Stimulated activated CD8-positive, alpha-beta memory T cell treated with anti-CD3 and anti-CD28 coated beads, Interleukin-15, amount 100 ng/mL, for 48 hours (primary cell): ENCODE measurements around the gene CCDC63.
"Not testable (repeated sequence)": the region's sequence is repeated elsewhere in the genome, so short reads cannot be mapped to it uniquely, and the experiment has no call there.

Experiments used
- DNase-seq, 2 donors: peaks; one replicate each; pipeline ENCODE4 v3.0.0-alpha.2; 2020; ENCODE audit warnings: low read depth in 2 of 2

Gene CCDC63

DNA sequence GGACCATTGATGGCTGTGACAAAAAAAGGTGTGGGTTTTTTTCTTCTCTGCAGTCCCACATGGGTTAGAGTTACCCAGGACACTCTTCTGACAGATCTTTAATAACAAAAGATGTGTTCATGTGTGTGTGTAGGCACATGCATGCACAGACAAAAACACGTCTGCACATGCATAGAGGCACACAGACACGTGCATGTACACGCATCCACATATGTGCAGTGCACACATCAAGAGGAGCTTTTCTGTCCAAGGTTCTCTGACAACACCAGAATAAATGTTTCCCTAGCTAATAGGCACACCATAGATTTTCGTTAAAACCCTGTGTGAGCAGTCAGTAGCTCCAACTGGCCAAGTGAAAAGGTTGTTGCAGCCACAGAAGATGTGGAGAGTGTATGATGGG, 76.4 kb downstream of the CCDC63 start:
- DNase-seq, result no peak

DNA sequence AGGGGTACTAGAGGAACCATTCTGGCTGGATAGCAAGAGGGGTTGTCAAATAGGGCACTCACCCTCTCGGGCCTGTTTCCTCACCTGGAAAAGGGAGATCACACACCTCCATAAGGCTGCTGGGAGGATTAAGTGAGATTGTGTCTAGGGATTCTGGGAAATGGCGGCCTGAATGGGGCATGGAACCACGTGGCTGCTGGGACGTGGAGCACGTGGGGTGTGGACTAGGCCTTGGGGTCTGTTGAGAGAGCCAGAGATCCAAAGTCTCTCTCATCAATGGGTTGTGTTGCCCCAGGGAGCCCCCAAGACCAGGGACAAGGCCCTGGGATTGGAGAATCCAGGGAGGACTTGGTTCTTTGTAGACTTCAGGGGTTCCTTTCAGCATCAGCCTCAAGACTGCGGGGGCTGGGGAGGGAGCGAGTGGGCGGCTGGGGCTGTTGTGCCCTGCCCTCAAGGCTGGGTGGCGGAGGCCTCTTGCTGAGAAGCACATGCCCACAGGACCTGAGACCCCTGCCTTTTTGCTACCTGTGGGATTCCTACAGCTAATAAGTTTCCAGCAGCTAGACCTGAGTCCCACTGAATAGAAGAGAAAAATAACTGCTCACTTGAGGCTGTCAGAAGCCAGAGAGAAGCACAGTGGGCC, 77.0 kb downstream of the CCDC63 start:
- no peak for DNase-seq

DNA sequence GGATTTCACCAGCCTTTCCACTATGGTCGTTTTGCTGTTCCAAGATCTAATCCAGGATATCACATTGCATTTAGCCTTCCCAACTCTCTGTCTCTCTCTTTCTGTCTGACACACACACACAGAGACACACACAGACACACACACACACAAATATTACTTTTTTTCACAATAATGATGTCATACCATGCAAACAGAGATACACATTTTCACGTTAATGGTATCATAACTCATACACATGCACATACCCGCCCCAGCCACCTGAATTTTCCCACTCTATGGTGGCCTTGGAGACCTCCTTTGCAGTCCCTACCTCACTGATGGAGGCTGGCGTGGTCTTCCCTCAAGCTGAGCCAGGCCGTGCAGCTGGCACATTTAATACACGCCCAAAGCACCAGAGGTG, 80.8 kb downstream of the CCDC63 start:
- no peak for DNase-seq

DNA sequence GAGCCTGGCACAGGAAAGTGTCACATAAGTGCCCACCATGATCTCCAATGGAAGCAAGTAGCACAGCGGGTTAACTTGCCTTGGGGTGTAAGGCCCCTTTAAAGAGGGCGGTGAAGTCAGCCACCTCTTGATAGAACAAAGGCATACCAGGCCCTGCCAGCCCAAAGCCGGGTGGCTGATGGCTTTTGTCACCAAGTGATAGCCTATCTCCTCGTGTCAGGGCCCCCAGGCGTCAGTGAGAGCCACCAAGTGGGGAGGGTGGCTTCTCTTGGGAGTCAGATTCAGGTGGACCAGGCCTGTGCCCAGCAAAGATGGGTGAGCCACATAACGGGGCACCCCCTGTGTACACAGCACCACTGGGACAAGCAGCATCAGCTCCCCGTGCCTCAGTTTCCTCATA, 81.9 kb downstream of the CCDC63 start:
- DNase-seq, result no peak

DNA sequence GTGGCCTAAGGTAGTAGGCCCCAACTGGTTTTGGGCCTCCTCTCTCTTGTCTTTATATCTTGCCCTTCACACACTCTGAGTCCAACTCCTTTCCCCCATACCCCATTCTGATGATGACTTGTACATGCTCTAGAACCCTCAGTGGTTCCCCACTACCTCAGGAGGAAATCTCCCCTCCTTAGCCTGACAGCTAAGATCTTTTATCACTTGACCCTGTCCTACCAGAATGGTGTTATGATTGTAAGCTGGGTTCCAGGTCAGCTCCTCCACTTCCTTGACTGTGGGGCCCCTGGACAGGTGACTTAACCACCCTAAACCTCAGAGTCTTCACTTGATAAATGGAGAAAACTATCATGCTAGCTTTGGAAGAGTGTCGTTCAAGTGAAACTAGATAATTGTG, 83.0 kb downstream of the CCDC63 start:
- DNase-seq, result no peak

DNA sequence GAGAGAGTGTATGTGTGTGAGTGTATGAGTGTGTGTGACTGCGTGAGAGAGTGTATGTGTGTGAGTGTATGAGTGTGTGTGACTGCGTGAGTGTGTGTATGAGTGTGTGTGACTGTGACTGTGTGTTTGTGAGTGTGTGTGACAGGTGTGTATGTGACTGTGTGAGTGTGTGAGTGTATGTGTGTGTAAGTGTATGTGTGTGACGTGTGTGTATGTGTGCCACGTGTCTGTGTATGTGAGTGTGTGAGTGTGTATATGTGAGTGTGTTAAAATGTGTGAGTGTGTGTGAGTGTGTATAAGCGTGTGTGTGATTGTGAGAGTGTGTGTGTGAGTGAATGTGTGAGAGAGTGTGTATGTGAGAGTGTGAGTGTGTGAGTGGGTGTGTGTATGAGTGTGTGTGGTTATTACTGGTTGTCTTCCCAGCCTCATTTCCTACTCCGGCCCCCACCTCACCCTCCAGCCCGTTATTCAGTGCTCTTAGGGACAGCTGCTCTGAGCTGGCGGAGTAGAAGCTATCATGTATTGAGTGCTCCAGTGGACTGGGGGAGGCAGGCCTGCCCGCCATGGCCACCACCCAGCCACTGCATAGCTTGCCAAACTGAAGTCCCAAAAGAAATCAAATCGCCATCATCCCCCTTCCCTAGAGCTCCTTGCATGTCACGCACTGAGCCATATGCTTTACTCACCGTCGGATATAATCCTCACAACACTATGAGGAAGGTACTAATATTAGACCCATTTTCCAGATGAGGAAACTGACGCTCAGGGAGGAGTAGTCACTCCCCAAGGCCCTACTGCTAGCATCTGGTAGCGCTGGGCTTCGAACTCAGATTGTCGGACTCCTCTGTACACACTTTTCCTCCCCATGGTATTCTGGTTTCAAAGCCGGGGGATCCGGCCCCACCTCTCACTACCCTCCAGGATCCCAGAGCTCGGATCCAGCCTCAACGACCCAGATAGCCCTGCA, 83.8 kb downstream of the CCDC63 start:
- no peak for DNase-seq

DNA sequence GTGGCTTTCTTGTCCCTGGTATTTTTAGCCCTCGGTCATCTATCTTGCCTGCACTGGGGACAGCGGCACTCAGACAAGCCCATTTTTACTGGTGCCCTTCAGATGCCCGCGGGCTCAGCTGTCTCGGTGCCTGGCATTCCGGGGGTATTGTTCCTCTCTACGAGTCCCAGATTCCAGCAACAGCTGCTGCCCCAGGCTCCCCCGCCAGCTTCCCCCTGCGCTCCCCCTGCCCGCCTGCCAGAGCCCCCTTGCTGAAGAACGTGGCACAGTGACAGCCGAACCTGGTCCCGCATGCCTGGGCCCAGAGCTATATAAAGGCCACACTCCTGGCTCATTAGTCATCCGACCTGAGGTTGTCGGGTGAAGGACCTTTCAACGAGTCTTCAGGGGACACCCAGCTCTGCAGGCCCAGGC, 84.5 kb downstream of the CCDC63 start:
- no peak for DNase-seq

DNA sequence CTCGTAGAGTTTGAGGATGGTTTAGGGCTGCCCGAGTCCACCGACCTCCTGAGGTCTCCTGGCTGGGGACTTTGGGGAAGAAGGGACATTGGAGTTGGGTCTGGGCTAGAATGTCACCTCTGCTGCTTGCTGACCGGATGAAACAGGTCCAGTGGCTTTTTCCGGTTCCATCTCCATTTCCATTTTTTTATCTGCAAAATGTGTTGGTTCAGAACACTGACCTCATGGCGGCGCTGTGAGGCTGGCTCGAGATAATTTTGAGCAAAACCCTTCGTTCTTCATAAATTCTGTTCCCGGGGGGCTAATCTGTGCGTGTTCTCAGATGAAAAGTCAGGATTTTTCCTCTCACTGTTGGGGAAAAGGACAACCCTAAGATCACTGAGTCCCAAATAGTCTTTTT, 85.3 kb downstream of the CCDC63 start:
- no peak for DNase-seq

DNA sequence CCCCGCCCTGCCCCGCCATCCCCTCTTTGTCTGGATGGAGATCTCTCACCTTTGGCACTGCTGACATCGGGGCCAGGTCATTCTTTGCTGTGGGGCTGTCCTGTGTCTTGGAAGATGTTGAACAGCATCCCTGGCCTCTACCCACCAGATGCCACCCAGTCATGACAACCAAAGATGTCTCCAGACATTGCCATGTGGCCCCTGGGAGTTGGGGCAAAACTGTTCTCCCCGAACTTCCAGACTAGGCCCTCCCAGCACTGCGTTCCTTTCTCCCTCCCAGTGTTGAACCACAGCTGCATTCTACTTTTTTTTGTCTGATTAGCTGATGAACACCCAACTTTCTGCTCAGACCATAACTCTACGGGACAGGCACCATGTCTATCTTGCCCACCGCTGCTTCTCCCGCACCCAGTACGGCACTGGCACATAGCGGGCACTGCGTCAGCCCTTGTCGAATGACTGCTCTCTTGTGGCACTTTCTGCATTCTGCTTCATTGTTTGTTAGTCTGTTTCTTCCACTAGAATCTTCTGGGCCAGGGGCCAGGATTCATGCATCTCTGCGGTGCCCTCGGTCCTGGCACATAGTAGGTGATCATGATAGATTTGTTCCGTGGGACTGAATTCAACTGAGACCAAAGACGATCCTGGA, 86.7 kb downstream of the CCDC63 start:
- no peak for DNase-seq

DNA sequence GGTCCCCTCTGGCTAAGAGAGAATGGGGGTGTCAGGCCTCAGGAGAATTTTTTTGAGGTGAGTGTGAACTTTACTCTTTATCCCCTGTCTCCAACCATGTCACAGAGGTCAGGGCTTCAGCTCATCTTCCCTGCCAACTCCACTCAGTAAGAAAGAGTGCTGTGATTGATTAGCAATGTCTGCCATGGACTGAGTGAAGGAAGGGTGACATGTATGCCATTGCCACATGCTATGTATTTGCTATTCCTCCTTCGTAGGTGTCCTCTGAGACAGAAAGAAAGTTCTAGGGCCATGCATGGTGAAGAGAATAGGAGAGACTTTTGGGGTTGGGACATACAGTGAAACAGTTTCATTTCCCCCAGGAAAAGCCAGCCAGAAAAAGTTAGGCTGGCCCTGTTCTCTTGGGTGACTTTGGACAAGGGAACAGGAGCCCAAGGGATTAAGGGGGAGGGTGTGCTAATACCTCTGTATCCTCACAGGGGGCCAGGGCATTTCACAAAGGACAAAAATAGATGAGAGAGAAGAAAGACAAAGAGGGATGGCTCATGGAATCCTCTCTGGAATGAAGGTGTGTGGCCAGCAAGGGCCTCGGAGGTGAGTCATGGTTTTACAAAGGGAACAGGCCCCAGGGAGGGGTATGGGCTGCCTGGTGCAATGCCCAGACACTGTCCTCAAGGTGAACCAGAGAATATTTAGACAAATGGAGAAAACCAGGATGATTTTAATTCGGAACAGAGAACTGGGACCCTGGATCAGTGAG, 87.5 kb downstream of the CCDC63 start:
- DNase-seq, result no peak

DNA sequence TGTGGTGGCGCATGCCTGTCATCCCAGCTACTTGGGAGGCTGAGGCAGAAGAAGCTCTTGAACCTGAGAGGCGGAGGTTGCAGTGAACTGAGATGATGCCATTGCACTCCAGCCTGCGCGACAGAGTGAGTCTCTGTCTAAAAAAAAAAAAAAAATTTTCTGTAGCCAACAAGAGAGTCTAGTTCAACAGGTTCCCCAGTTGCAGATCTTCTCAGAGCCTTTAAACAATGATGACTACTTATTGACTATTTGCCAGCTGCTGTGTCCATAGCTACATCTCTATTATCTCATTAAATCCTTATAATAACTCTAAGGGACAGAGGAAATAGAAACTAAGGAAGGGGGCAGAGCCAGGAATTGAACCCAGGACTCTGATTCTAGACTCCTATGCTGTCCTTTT, 88.8 kb downstream of the CCDC63 start:
- DNase-seq, result no peak

DNA sequence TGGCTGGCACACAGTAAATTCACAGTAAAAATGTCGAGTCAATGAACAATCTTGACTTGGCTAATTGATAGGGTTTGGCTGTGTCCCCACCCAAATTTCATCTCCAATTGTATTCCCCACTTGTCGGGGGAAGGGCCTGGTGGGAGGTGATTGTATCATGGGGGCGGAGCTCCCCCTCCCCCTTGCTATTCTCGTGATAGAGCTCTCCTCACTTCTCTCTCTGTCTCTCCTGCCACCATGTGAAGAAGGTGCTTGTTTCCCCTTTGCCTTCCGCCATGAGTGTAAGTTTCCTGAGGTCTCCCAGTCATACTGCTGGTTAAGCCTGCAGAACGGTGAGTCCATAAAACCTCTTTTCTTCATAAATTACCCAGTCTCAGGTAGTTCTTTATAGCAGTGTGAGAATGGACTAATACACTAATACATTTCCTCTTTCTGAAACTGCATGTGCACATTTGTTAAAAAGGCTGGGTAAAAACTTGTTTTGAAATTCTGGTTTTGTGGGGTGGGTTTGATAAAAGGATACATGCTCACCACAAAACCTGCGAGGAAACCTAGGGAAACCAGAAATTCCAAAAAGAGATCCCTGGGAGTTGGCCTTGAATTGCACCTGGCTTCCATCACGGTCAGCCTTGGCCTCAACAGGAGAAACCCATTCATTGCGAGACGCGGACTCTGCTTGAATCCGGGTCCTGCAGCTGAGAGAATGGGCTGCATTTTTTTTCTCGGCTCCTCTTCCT, 89.7 kb downstream of the CCDC63 start:
- no peak for DNase-seq

DNA sequence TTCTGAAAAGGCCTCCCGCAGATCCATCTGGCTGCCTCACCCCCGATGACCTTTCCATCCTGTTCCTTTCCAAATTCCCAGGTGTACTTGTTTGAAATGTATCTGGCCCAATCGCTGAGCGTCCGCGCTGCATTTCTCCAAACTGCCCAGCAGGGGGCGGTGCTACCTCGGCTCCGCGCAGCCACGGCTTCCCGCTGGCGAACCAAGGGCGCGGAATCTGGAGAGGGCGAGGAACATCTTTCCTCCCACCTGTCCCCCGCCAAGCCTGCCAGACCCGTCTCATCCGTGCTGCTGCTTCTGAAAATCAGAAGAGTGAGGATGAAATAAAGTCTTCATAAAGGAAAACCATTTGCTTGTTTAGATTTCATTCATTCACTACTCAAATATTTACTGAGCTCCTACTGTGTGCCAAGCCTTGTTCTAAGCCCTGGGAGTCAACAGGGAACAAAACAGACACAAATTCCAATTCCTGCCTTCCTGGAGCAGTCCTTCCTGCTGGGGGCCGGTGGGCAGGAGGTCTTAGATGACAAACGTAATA, 90.4 kb downstream of the CCDC63 start:
- DNase-seq, result peak; percentile 11 to 24

DNA sequence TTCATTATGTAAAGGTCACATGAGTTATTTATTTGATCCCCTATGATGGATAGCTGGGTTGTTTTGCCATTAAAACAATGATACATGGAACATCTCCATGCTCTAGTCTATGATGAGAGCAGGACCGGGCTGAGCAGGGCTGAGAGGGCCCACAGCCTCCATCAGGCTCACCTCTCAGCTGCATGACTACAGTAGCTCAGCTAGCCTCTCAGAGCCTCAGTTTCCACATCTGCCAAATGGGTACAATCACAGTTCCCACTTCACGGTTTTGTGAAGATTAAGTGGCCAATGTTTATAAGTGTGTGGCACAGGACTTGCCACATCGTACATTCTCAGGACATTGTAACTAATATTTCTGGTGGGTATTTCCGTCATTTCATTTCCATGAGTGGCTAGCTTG, 93.5 kb downstream of the CCDC63 start:
- no peak for DNase-seq

DNA sequence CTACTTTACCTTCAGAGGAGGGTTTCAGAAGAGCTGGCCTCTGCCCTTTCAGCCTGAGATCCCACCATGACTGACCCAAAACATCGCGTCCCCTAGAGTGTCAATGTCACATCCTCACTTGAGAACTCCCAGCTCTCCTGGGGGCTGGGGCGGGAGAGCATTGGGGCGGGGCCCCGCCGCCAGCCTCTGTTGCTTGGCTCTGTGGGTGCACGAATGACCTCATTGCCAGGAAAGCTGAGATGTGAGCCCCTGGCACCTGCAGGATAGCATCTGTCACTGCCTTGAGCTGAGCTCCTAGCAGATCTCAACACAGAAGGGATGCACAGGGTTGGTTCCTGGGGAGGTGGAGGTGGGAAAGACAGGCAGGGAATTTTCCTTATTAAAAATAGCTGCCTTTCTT, 94.1 kb downstream of the CCDC63 start:
- DNase-seq, result no peak

DNA sequence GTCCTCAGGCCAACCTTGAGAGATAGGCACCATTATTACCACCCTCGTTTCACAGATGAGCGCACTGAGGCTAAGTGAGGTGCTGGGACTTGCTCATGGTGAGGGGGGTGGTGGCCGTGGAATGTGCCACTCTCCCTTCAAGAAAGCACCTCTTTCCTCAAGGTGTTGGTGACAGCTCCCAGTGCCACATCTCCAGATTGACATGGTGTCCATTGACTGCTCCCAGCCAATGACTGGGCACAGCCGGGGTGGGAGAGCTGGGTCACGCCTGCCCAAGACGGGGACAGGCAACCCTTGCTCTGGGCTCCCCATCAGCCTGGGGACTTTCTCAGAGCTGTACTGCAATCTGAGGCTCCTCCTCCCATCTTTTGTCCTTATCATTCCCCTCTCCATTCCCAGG, 94.6 kb downstream of the CCDC63 start:
- DNase-seq, result no peak

DNA sequence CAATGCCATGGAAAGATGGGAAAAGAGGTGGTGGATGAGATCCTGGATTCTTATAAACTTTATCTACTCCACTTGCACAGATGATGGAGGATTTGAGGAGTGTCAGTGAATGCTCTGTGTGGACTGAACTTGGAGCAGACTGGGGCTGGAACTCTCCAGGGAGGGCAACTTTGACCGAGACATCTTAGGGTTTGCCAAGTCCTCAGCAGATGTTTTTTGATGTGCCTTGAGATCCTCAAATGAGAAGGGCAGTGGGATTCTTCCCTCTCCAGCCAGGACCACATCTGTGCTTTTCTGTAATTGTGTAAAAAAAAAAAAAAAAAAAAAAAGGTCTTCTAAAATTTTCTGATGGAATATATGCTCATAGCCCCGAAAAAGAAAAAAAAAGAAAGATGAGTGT, 96.6 kb downstream of the CCDC63 start:
- DNase-seq, result no peak

DNA sequence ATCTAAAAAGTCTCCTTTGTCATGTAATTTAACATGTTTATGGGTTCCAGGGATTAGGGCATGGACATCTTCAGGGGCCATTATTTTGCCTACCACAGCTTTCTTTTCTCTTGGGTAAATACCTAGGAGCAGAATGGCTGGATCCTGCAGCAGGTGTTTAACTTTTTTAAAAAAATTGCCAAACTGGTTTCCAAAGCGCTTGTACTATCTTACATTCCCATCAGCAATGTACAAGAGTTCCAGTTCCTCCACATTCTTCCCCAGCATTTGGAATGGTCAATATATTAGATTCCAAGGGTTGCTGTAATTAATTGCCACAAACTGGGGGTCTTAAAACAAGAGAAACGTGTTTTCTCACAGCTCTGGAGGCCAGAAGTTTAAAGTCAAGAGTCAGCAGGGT, 101.3 kb downstream of the CCDC63 start:
- no peak for DNase-seq

DNA sequence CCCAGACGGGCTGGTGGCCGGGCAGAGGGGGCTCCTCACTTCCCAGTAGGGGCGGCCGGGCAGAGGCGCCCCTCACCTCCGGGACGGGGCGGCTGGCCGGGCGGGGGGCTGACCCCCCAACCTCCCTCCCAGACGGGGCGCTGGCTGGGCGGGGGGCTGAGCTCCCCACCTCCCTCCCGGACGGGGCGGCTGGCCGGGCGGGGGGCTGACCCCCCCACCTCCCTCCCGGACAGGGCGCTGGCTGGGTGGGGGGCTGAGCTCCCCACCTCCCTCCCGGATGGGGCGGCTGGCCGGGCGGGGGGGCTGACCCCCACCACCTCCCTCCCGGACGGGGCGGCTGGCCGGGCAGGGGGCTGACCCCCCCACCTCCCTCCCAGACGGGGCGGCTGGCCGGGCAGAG, 103.7 kb downstream of the CCDC63 start:
- DNase-seq, result not testable (repeated sequence)

DNA sequence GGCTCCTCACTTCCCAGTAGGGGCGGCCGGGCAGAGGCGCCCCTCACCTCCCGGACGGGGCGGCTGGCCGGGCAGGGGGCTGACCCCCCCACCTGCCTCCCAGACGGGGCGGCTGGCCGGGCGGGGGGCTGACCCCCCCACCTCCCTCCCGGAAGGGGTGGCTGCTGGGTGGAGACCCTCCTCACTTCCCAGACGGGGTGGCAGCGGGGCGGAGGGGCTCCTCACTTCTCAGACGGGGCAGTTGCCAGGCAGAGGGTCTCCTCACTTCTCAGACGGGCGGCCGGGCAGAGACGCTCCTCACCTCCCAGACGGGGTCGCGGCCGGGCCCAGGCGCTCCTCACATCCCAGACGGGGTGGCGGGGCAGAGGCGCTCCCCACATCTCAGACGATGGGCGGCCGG, 104.1 kb downstream of the CCDC63 start:
- not testable (repeated sequence) for DNase-seq
